GM23338 (cell line): ENCODE measurements around the gene KRT33B. TPM values are rescaled to one million over a fixed set of nuclear protein-coding genes. Genes with fewer than 3 reads are reported as not detected.

Experiments used
- ATAC-seq: fragments of 200-7000 bp; cut with Tn5 transposase; 3 replicates; pipeline ENCODE4 v1.9.1; 2020
- DNase-seq: peaks from one replicate; pipeline ENCODE4 v3.0.0-alpha.2; 2015; ENCODE audit warnings: low spot score
- H2AFZ ChIP-seq: fragments of 200-600 bp; sonication (generic); 2 replicates; pipeline ENCODE4 v1.8.0; 2016; ENCODE audit warnings: antibody characterized with exemption, mild to moderate bottlenecking, moderate library complexity
- H3F3A ChIP-seq: fragments of 200-600 bp; sonication (generic); replicated peaks from 2 replicates; pipeline ENCODE4 v1.8.0; 2017; ENCODE audit warnings: antibody characterized with exemption, mixed run types, low read depth
- H3K27ac ChIP-seq: fragments of 200-600 bp; sonication (generic); 2 replicates; pipeline ENCODE4 v1.6.1; 2016; ENCODE audit warnings: low read depth
- H3K27me3 ChIP-seq: fragments of 200-600 bp; sonication (generic); 2 replicates; pipeline ENCODE4 v1.8.0; 2016; ENCODE audit warnings: mild to moderate bottlenecking, mixed run types, moderate library complexity; ENCODE audit not compliant: insufficient read depth
- H3K36me3 ChIP-seq: fragments of 200-600 bp; sonication (generic); 2 replicates; pipeline ENCODE4 v1.8.0; 2016; ENCODE audit warnings: mild to moderate bottlenecking; ENCODE audit not compliant: insufficient read depth
- H3K4me1 ChIP-seq: fragments of 200-600 bp; sonication (generic); 2 replicates; pipeline ENCODE4 v1.8.0; 2016; ENCODE audit warnings: mild to moderate bottlenecking, moderate library complexity; ENCODE audit not compliant: insufficient read depth
- H3K4me2 ChIP-seq: fragments of 200-600 bp; sonication (generic); 2 replicates; pipeline ENCODE4 v1.7.1; 2017; ENCODE audit warnings: mixed run types
- H3K4me3 ChIP-seq: fragments of 200-600 bp; sonication (generic); 2 replicates; pipeline ENCODE4 v1.6.1; 2016; ENCODE audit warnings: mixed run types
- H3K79me2 ChIP-seq: fragments of 200-600 bp; sonication (generic); replicated peaks from 2 replicates; pipeline ENCODE4 v1.8.0; 2017; ENCODE audit warnings: mild to moderate bottlenecking; ENCODE audit not compliant: insufficient read depth
- H3K9me2 ChIP-seq: fragments of 200-600 bp; sonication (generic); 2 replicates; pipeline ENCODE4 v1.8.0; 2017; ENCODE audit not compliant: insufficient read depth
- H4K20me1 ChIP-seq: fragments of 200-600 bp; sonication (generic); replicated peaks from 2 replicates; pipeline ENCODE4 v1.8.0; 2017; ENCODE audit warnings: mild to moderate bottlenecking; ENCODE audit not compliant: insufficient read depth
- H3K27ac Mint-ChIP-seq: 2 replicates; pipeline ENCODE4 v1.8.0; 2020; ENCODE audit warnings: inconsistent platforms, mild to moderate bottlenecking, moderate library complexity, mixed read lengths
- H3K27me3 Mint-ChIP-seq: 3 replicates; pipeline ENCODE4 v1.8.0; 2022; ENCODE audit warnings: low read depth, mild to moderate bottlenecking, moderate library complexity, mixed read lengths, inconsistent platforms; ENCODE audit not compliant: insufficient read depth, poor library complexity
- H3K36me3 Mint-ChIP-seq: 3 replicates; pipeline ENCODE4 v1.8.0; 2021; ENCODE audit warnings: low read depth, mild to moderate bottlenecking, inconsistent platforms, moderate library complexity, mixed read lengths
- H3K4me1 Mint-ChIP-seq: 3 replicates; pipeline ENCODE4 v1.8.0; 2020; ENCODE audit warnings: mild to moderate bottlenecking, inconsistent platforms, mixed read lengths
- H3K4me3 Mint-ChIP-seq: 3 replicates; pipeline ENCODE4 v1.8.0; 2021; ENCODE audit warnings: moderate library complexity, mild to moderate bottlenecking, inconsistent platforms, mixed read lengths
- H3K9me3 Mint-ChIP-seq: 3 replicates; pipeline ENCODE4 v1.8.0; 2020; ENCODE audit warnings: moderate library complexity, mild to moderate bottlenecking, inconsistent platforms, mixed read lengths
- CREB1 ChIP-seq: fragments of 250-450 bp; sonication (Bioruptor Pico); IDR thresholded peaks from 2 replicates; pipeline ENCODE4 v1.5.0; 2020; ENCODE audit warnings: low read depth, mild to moderate bottlenecking, moderate library complexity
- CTCF ChIP-seq, 2 experiments: fragments of 200-600 bp in 1 of 2; sonication (generic) in 1 of 2; conservative IDR thresholded peaks; 2 replicates each; pipeline versions ENCODE4 v1.5.1 to v1.6.1; 2016 to 2017; ENCODE audit warnings: antibody characterized with exemption in 2 of 2, low read depth in 2 of 2, mild to moderate bottlenecking in 2 of 2, moderate library complexity in 1 of 2
- ETS1 ChIP-seq: IDR thresholded peaks from 2 replicates; pipeline ENCODE4 v1.6.1; 2016; ENCODE audit warnings: antibody characterized with exemption
- EZH2 ChIP-seq: fragments of 200-600 bp; sonication (generic); IDR thresholded peaks from one replicate; pipeline ENCODE4 v1.8.0; 2017; ENCODE audit warnings: antibody characterized with exemption, mild to moderate bottlenecking, low read depth; ENCODE audit not compliant: unreplicated experiment
- EZH2phosphoT487 ChIP-seq: fragments of 200-600 bp; sonication (generic); IDR thresholded peaks from one replicate; pipeline ENCODE4 v1.8.1; 2018; ENCODE audit warnings: antibody characterized with exemption; ENCODE audit not compliant: unreplicated experiment
- JUNB ChIP-seq: IDR thresholded peaks from one replicate; pipeline ENCODE4 v1.6.1; 2016; ENCODE audit warnings: antibody characterized with exemption; ENCODE audit not compliant: unreplicated experiment
- NANOG ChIP-seq: IDR thresholded peaks from 2 replicates; pipeline ENCODE4 v1.6.1; 2016; ENCODE audit warnings: antibody characterized with exemption, borderline replicate concordance
- POLR2AphosphoS5 ChIP-seq: IDR thresholded peaks from 2 replicates; pipeline ENCODE4 v1.6.1; 2016; ENCODE audit warnings: antibody characterized with exemption, low read depth
- REST ChIP-seq: IDR thresholded peaks from one replicate; pipeline ENCODE4 v1.6.1; 2018; ENCODE audit warnings: antibody characterized with exemption; ENCODE audit not compliant: unreplicated experiment
- STAT1 ChIP-seq: IDR thresholded peaks from one replicate; pipeline ENCODE4 v1.6.1; 2016; ENCODE audit warnings: antibody characterized with exemption; ENCODE audit not compliant: unreplicated experiment
- ZNF114 ChIP-seq: fragments of 250-450 bp; sonication (Bioruptor Pico); IDR thresholded peaks from 2 replicates; pipeline ENCODE4 v1.5.0; 2020; ENCODE audit warnings: mild to moderate bottlenecking, moderate library complexity
- ZNF331 ChIP-seq: fragments of 250-450 bp; sonication (Bioruptor Pico); IDR thresholded peaks from 2 replicates; pipeline ENCODE4 v1.5.0; 2020; ENCODE audit warnings: low read depth, mild to moderate bottlenecking, moderate library complexity
- polyA plus RNA-seq: library from polyadenylated mRNA; unstranded; fragments of >200 nt; fragmentation: Nextera tagmentation; extraction: Ambion mirVana; gene quantifications from 2 replicates; pipeline ENCODE4 v1.2.1, GENCODE V29; 2016
- total RNA-seq: library from RNA; depleted of rRNA; stranded (reverse); fragments of >200 nt; shearing (Covaris generic); gene quantifications from 2 replicates; pipeline ENCODE4 v1.2.3, GENCODE V29; 2014
- TF ChIP-seq, protein P1 (sequence below): fragments of 250-450 bp; sonication (Bioruptor Pico); IDR thresholded peaks from 2 replicates; pipeline ENCODE4 v1.5.0; 2020; ENCODE audit warnings: mild to moderate bottlenecking, moderate library complexity

Gene KRT33B
- total and polyA plus RNA-seq, 2 experiments from 2014 or later = not detected

DNA sequence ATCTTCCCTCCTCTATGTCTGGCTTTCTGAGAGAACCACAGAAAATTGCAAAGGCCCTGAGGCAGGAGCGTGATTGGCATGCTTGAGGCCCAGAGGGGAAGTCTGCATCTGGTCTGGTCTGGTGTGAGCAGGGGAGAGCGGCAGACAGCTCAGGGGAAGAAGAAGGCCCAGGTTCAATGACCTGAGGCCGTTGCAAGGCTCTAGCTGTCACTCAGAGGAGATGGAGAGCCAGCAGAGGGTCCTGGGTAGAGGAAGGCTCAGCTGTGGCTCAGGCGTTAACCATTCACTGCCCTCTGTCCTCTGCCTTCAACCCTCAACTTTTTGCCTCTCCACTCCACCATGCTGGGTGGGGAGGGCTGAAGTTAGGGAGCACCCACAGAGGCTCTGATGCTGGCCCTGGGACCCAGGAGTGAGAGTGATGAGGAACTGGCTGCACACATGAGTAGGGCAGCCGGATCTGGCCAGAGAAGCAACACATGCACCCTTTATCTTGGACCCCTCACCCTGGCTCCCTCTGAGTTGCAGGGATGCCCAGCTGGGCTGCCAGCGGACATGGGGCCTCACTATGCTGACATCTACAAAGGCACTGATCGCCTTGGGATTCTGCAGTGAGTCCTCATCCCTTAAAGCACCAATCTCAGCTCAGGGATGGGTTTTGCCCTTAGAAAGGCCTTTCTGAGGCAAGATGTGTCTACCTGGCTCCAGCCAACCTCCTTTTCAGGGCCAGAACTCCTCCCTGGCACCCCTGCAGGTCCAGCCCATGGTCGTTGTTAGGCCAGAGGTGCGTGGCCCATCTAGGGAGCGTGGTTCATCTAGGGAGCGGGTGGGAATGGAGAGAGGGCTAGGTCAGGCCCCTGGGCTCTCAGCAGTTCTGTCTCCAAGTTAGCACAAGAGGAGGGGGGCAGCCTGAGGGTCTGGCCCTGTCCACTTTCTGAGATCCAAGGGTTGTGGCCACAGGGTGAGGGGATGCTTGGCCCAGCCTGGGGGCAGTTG, 46.4 kb downstream of the KRT33B start:
- TF ChIP-seq, protein P1, sequence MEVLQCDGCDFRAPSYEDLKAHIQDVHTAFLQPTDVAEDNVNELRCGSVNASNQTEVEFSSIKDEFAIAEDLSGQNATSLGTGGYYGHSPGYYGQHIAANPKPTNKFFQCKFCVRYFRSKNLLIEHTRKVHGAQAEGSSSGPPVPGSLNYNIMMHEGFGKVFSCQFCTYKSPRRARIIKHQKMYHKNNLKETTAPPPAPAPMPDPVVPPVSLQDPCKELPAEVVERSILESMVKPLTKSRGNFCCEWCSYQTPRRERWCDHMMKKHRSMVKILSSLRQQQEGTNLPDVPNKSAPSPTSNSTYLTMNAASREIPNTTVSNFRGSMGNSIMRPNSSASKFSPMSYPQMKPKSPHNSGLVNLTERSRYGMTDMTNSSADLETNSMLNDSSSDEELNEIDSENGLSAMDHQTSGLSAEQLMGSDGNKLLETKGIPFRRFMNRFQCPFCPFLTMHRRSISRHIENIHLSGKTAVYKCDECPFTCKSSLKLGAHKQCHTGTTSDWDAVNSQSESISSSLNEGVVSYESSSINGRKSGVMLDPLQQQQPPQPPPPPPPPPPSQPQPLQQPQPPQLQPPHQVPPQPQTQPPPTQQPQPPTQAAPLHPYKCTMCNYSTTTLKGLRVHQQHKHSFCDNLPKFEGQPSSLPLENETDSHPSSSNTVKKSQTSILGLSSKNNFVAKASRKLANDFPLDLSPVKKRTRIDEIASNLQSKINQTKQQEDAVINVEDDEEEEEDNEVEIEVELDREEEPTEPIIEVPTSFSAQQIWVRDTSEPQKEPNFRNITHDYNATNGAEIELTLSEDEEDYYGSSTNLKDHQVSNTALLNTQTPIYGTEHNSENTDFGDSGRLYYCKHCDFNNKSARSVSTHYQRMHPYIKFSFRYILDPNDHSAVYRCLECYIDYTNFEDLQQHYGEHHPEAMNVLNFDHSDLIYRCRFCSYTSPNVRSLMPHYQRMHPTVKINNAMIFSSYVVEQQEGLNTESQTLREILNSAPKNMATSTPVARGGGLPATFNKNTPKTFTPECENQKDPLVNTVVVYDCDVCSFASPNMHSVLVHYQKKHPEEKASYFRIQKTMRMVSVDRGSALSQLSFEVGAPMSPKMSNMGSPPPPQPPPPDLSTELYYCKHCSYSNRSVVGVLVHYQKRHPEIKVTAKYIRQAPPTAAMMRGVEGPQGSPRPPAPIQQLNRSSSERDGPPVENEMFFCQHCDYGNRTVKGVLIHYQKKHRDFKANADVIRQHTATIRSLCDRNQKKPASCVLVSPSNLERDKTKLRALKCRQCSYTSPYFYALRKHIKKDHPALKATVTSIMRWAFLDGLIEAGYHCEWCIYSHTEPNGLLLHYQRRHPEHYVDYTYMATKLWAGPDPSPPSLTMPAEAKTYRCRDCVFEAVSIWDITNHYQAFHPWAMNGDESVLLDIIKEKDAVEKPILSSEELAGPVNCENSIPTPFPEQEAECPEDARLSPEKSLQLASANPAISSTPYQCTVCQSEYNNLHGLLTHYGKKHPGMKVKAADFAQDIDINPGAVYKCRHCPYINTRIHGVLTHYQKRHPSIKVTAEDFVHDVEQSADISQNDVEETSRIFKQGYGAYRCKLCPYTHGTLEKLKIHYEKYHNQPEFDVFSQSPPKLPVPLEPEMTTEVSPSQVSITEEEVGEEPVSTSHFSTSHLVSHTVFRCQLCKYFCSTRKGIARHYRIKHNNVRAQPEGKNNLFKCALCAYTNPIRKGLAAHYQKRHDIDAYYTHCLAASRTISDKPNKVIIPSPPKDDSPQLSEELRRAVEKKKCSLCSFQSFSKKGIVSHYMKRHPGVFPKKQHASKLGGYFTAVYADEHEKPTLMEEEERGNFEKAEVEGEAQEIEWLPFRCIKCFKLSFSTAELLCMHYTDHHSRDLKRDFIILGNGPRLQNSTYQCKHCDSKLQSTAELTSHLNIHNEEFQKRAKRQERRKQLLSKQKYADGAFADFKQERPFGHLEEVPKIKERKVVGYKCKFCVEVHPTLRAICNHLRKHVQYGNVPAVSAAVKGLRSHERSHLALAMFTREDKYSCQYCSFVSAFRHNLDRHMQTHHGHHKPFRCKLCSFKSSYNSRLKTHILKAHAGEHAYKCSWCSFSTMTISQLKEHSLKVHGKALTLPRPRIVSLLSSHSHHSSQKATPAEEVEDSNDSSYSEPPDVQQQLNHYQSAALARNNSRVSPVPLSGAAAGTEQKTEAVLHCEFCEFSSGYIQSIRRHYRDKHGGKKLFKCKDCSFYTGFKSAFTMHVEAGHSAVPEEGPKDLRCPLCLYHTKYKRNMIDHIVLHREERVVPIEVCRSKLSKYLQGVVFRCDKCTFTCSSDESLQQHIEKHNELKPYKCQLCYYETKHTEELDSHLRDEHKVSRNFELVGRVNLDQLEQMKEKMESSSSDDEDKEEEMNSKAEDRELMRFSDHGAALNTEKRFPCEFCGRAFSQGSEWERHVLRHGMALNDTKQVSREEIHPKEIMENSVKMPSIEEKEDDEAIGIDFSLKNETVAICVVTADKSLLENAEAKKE = no peak
- TF ChIP-seq CTCF (conservative IDR thresholded peaks at IDR 0.05; ENCODE audit: low read depth in 2 of 2) = no peak
- TF ChIP-seq STAT1 = no peak
- TF ChIP-seq JUNB = no peak
- no peak for TF ChIP-seq REST
- TF ChIP-seq POLR2AphosphoS5 = no peak
- no peak for TF ChIP-seq CREB1 (CRISPR knock-in tag)
- no peak for TF ChIP-seq NANOG
- no peak for TF ChIP-seq EZH2phosphoT487
- no peak for TF ChIP-seq ZNF114 (CRISPR knock-in tag)
- TF ChIP-seq EZH2 = no peak
- no peak for TF ChIP-seq ETS1
- TF ChIP-seq ZNF331 = no peak
- Histone ChIP-seq H3K79me2 (no peaks in the 10 kb centered on the region), H3K27ac (no peak overlapping the region), H3K36me3 (no peaks in the 10 kb centered on the region), H4K20me1 (no peaks in the 10 kb centered on the region), H3K4me1 (no peaks in the 10 kb centered on the region), H3K27me3 (no peaks in the 10 kb centered on the region), H2AFZ (no peak overlapping the region; the same call in 1 of the 2 replicates), H3K4me2 (no peak overlapping the region), H3K9me2 (no peaks in the 10 kb centered on the region), H3F3A (no peaks in the 10 kb centered on the region), H3K4me3 (no peak overlapping the region)
- Mint-ChIP-seq H3K9me3 (peaks cover 9% of the 10 kb centered on the region; the same call in 2 of the 3 replicates), H3K36me3 (peaks cover 6% of the 10 kb centered on the region; the same call in 1 of the 3 replicates), H3K27me3 (peaks cover 9% of the 10 kb centered on the region), H3K4me3 (no peak overlapping the region), H3K27ac (no peak overlapping the region), H3K4me1 (no peaks in the 10 kb centered on the region; the same call in 2 of the 3 replicates)
- no peak for ATAC-seq
- DNase-seq = no peak
